H1 (cell line): ENCODE measurements around the gene PLEKHB1.

Experiments used
- CREB1 ChIP-seq: IDR thresholded peaks from 2 replicates; pipeline ENCODE4 v1.6.1; 2012; ENCODE audit warnings: inconsistent platforms
- KDM1A ChIP-seq: fragments of 200-600, 300-600 bp; sonication (generic); IDR thresholded peaks from 2 replicates; pipeline ENCODE4 v1.7.1; 2016; ENCODE audit warnings: mild to moderate bottlenecking, low read length, borderline replicate concordance
- KDM5A ChIP-seq: fragments of 200-600 bp; IDR thresholded peaks from 2 replicates; pipeline ENCODE4 v1.7.1; 2012; ENCODE audit warnings: mild to moderate bottlenecking, low read length, inconsistent platforms, mixed read lengths
- PHF8 ChIP-seq: fragments of 200-600 bp; sonication (generic); conservative IDR thresholded peaks from 2 replicates; pipeline ENCODE4 v1.7.1; 2012; ENCODE audit warnings: low read depth, mild to moderate bottlenecking, inconsistent platforms, low read length, moderate library complexity
- TF ChIP-seq, protein P1 (sequence below), 3 experiments: IDR thresholded peaks; 1 replicate in 2 of 3; 2 replicates in 1 of 3; pipeline versions ENCODE4 v1.5.1 to v1.6.1; 2011; ENCODE audit warnings: low read length in 3 of 3, mild to moderate bottlenecking in 3 of 3, inconsistent platforms in 2 of 3, low read depth in 1 of 3, moderate library complexity in 1 of 3; ENCODE audit not compliant: insufficient read depth in 1 of 3; ENCODE audit errors: control extremely low read depth in 1 of 3
- TF ChIP-seq, protein P2 (sequence below): IDR thresholded peaks from 2 replicates; pipeline ENCODE4 v1.6.1; 2012; ENCODE audit warnings: low read length, inconsistent platforms
- TF ChIP-seq, protein P3 (sequence below): IDR thresholded peaks from 2 replicates; pipeline ENCODE4 v1.6.1; 2011; ENCODE audit warnings: low read length, improper control_type of control experiment

DNA sequence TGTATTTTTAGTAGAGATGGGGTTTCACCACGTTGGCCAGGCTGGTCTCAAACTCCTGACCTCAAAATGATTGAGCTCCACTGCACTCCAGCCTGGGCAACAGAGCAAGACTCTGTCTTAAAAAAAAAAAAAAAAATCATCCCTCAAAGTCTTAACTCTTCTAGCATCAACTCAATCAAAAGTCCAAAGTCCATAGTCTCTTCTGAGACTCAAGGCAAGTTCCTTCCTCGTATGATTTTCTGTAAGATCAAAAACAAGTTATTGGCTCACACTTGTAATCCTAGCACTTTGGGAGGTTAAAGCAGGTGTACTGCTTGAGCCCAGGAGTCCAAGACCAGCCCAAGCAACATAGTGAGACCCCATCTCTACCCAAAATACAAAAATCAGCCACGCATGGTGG lies 24.4 kb downstream of the PLEKHB1 start:
- TF ChIP-seq KDM1A (no peak), KDM5A (no peak), CREB1 (no peak), PHF8 (no peak)
- TF ChIP-seq, protein P1, sequence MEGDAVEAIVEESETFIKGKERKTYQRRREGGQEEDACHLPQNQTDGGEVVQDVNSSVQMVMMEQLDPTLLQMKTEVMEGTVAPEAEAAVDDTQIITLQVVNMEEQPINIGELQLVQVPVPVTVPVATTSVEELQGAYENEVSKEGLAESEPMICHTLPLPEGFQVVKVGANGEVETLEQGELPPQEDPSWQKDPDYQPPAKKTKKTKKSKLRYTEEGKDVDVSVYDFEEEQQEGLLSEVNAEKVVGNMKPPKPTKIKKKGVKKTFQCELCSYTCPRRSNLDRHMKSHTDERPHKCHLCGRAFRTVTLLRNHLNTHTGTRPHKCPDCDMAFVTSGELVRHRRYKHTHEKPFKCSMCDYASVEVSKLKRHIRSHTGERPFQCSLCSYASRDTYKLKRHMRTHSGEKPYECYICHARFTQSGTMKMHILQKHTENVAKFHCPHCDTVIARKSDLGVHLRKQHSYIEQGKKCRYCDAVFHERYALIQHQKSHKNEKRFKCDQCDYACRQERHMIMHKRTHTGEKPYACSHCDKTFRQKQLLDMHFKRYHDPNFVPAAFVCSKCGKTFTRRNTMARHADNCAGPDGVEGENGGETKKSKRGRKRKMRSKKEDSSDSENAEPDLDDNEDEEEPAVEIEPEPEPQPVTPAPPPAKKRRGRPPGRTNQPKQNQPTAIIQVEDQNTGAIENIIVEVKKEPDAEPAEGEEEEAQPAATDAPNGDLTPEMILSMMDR (IDR thresholded peaks at IDR 0.05; ENCODE audit: control extremely low read depth in 1 of 3, insufficient read depth in 1 of 3, low read depth in 1 of 3, low read length in 3 of 3), result no peak
- TF ChIP-seq, protein P2, sequence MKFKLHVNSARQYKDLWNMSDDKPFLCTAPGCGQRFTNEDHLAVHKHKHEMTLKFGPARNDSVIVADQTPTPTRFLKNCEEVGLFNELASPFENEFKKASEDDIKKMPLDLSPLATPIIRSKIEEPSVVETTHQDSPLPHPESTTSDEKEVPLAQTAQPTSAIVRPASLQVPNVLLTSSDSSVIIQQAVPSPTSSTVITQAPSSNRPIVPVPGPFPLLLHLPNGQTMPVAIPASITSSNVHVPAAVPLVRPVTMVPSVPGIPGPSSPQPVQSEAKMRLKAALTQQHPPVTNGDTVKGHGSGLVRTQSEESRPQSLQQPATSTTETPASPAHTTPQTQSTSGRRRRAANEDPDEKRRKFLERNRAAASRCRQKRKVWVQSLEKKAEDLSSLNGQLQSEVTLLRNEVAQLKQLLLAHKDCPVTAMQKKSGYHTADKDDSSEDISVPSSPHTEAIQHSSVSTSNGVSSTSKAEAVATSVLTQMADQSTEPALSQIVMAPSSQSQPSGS, result no peak
- TF ChIP-seq, protein P3, sequence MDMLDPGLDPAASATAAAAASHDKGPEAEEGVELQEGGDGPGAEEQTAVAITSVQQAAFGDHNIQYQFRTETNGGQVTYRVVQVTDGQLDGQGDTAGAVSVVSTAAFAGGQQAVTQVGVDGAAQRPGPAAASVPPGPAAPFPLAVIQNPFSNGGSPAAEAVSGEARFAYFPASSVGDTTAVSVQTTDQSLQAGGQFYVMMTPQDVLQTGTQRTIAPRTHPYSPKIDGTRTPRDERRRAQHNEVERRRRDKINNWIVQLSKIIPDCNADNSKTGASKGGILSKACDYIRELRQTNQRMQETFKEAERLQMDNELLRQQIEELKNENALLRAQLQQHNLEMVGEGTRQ, result no peak
